GM12872 (cell line): ENCODE data around the gene ARMC2.

Source experiments
- TF ChIP-seq, protein P1 (sequence below): IDR thresholded peaks from 3 replicates; pipeline ENCODE4 v1.5.1; 2011; ENCODE audit warnings: low read depth, mild to moderate bottlenecking, low read length, moderate library complexity; ENCODE audit not compliant: insufficient read depth

Gene ARMC2

DNA sequence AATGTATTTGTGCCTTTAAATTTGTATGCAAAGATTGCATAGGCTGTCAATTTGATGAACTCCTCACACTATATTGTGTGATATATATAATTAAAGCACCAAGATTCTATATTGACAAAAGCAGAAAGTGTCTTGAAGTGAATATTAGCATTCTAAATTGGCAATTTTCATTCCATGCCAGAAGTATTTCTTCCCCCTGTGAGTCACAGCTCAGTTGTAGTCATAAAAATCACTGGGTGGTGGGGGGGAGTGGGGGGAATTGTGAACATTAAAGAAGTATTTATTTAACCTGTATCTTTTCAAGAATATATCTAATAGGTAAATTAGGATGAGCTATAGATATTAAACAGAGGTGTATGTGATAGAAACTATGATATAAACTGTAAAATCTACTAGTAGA is 3.1 kb upstream of the ARMC2 start:
- TF ChIP-seq, protein P1, sequence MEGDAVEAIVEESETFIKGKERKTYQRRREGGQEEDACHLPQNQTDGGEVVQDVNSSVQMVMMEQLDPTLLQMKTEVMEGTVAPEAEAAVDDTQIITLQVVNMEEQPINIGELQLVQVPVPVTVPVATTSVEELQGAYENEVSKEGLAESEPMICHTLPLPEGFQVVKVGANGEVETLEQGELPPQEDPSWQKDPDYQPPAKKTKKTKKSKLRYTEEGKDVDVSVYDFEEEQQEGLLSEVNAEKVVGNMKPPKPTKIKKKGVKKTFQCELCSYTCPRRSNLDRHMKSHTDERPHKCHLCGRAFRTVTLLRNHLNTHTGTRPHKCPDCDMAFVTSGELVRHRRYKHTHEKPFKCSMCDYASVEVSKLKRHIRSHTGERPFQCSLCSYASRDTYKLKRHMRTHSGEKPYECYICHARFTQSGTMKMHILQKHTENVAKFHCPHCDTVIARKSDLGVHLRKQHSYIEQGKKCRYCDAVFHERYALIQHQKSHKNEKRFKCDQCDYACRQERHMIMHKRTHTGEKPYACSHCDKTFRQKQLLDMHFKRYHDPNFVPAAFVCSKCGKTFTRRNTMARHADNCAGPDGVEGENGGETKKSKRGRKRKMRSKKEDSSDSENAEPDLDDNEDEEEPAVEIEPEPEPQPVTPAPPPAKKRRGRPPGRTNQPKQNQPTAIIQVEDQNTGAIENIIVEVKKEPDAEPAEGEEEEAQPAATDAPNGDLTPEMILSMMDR = no peak

DNA sequence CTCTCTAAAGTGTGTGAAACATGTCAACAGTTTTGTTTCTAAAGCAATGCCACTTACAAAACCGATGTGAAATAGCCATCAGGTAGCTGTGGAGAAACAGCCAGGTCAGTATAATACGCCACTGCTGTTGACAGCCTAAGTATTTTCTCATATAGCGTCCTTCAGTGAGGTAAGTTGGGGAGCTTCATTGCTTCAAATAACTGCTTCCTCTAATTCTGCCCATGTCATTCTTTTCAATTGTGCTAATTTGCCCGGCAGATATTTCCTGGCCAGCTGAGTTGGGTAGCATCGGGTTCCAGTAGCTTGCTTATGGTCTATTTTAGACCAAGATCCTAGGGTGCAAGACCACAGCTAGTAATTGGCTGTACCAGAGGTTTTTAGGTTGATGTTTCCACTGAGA is 2.1 kb upstream of the ARMC2 start:
- TF ChIP-seq, protein P1 = no peak

DNA sequence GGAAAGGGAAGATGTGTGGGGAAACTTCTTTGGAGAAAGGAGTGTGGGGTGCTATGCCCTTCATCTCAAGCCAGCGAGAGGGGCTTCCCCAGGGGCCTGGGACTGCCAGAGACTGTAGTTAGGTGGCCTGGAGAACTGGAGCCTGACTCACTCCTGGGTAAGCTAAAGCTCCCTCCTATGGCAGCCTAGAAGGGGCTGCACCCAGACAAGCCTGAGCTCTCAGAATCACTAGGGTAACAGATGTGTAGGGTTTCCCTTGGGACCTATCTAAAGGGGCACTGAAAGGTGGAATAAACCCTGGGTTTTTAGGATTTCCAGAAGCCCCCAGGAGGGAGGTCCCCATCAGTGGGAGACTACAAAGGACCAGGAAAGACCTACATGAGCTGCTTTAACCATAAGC is 1.6 kb upstream of the ARMC2 start:
- TF ChIP-seq, protein P1 = no peak

DNA sequence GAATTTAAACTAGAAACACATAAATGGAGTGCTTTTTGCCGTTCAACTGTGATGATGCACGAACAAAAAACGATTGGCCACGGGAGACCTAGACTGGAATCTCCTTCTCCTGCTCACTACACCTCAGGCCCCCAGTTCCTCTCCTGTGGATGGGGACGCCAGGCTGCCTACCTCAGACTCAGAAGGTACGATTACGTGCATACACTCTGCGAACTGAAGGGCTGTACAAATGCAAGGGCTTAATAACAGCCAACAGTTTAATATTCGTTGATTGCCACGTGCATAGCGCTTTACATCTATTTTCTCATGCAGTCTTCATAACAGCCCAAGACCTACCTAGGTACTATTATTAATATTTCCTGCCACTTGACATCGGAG is 495 bp upstream of the ARMC2 start:
- TF ChIP-seq, protein P1 = no peak

DNA sequence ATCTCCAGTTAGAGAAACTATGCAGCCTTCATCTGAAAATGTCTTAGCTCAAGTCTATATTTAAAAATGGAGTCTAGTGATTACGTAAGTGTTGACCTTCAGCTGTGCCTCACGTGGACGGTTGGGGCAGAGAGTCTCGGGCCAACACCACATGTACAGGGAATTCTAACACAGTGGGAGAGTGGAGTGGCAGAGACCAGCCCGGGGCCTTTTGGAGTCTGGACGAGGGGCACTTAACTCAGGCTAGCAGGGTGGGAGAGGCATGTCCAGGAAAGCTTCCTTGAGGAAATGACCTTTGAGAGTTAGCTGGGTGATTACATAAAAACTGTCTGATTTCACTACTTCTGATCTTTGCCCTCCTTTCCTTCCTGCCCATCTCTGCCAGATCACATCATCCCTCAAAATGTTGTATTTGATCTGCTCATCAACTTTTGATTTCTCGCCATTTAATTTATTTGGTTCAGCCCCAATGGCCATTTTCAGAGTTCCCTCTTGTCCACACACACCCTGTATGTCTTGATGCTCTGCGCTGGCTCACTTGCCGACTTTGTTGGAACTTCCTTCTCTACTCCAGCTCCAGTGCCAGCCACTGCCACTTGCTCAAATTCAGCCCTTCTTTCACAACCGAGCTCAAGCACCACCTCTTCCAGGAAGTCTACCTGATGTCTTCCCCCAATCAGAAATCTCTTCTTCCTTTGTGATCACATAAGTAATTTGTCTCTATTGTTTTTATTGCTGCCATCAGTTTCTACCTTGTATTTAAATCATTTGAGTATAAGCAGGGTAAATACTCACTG is 2.6 kb downstream of the ARMC2 start:
- TF ChIP-seq, protein P1 = no peak

DNA sequence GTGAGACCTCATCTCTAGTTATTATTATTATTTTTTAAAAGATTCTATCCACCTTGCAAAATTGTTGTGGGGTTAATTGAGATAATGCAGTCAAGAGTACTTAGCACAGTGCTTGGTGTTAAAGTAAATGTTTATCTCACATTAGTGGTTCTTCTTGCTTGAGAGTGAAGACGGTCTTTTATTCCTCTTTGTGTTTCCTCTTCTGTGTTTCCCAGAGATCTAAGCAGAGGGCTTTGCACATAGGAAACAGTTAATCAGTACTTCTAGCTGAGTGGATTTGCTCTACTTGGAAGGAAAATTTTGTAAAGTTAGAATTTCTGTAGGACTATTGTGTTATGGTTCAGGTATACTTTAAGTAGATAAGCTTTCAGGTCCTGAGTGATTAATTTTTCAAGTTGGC is 3.5 kb downstream of the ARMC2 start:
- TF ChIP-seq, protein P1 = no peak

DNA sequence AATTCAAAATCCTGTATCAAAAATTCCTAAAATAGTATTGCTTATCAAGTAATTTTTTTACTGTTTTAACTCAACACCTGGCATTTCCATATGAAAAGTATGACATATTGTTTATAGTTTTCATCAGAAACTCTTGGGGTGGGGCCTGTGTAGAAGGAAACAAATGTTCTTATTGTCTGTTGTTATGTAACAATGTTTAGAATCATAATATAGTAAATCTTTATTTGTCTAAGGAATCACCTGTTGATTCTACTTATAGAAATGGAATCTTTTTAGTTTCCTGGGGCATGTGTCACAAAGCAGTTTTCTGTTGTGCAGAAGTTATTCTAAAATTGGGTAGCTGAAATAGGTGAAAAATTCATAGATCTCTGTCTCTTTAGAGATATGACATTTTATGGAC is 4.9 kb downstream of the ARMC2 start:
- TF ChIP-seq, protein P1 = no peak
